Panc1 (cell line): ENCODE data around the gene NOTCH1.

Source experiments
- POLR2AphosphoS5 ChIP-seq: IDR thresholded peaks from 2 replicates; pipeline ENCODE4 v1.6.1; 2012; ENCODE audit warnings: mild to moderate bottlenecking, low read depth, low read length, moderate library complexity
- TF ChIP-seq, protein P1 (sequence below): fragments of 450-650 bp; IDR thresholded peaks from 2 replicates; pipeline ENCODE4 v1.5.1; 2017; ENCODE audit warnings: mild to moderate bottlenecking
- TF ChIP-seq, protein P2 (sequence below), 2 experiments: IDR thresholded peaks; 2 replicates each; pipeline ENCODE4 v1.6.1; 2011 to 2012; ENCODE audit warnings: low read depth in 2 of 2, control low read depth in 1 of 2, low read length in 1 of 2, mild to moderate bottlenecking in 1 of 2, moderate library complexity in 1 of 2; ENCODE audit not compliant: insufficient read depth in 1 of 2

DNA sequence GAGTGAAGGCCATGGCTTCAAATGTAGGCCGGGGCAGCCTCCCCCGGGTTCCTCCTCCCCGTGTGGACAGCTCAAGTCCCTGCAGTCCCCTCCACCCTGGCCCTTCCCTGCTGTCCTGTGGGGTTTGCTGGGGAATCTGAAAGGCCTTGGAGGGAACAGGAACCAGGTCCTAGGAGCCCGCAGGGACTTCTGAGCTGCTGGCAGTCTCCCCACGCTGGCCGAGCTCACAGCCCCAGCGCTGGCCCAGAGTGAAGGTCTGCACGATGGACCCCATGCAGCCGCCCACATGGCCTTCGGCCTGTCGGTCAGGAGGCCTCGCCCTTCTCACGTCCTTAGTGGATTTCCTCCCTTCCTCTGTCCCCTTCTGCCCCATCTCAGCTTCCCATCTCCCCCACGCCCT, 25.7 kb upstream of the NOTCH1 start:
- no peak for TF ChIP-seq POLR2AphosphoS5
- TF ChIP-seq, protein P1, sequence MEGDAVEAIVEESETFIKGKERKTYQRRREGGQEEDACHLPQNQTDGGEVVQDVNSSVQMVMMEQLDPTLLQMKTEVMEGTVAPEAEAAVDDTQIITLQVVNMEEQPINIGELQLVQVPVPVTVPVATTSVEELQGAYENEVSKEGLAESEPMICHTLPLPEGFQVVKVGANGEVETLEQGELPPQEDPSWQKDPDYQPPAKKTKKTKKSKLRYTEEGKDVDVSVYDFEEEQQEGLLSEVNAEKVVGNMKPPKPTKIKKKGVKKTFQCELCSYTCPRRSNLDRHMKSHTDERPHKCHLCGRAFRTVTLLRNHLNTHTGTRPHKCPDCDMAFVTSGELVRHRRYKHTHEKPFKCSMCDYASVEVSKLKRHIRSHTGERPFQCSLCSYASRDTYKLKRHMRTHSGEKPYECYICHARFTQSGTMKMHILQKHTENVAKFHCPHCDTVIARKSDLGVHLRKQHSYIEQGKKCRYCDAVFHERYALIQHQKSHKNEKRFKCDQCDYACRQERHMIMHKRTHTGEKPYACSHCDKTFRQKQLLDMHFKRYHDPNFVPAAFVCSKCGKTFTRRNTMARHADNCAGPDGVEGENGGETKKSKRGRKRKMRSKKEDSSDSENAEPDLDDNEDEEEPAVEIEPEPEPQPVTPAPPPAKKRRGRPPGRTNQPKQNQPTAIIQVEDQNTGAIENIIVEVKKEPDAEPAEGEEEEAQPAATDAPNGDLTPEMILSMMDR: no peak
- TF ChIP-seq, protein P2, sequence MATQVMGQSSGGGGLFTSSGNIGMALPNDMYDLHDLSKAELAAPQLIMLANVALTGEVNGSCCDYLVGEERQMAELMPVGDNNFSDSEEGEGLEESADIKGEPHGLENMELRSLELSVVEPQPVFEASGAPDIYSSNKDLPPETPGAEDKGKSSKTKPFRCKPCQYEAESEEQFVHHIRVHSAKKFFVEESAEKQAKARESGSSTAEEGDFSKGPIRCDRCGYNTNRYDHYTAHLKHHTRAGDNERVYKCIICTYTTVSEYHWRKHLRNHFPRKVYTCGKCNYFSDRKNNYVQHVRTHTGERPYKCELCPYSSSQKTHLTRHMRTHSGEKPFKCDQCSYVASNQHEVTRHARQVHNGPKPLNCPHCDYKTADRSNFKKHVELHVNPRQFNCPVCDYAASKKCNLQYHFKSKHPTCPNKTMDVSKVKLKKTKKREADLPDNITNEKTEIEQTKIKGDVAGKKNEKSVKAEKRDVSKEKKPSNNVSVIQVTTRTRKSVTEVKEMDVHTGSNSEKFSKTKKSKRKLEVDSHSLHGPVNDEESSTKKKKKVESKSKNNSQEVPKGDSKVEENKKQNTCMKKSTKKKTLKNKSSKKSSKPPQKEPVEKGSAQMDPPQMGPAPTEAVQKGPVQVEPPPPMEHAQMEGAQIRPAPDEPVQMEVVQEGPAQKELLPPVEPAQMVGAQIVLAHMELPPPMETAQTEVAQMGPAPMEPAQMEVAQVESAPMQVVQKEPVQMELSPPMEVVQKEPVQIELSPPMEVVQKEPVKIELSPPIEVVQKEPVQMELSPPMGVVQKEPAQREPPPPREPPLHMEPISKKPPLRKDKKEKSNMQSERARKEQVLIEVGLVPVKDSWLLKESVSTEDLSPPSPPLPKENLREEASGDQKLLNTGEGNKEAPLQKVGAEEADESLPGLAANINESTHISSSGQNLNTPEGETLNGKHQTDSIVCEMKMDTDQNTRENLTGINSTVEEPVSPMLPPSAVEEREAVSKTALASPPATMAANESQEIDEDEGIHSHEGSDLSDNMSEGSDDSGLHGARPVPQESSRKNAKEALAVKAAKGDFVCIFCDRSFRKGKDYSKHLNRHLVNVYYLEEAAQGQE (IDR thresholded peaks at IDR 0.05; ENCODE audit: insufficient read depth in 1 of 2, low read depth in 2 of 2, low read length in 1 of 2): no peak
